K562 (cell line): ENCODE data around the gene SERP1. TPM values are rescaled to one million over a fixed set of nuclear protein-coding genes. Genes with fewer than 3 reads are reported as not detected.

Experiments
- polyA plus RNA-seq, 8 experiments: library from polyadenylated mRNA; depleted of rRNA in 4 of 8; stranded (reverse) in 5 of 8; unstranded in 3 of 8; fragments of >200 nt; fragmentation: Nextera tagmentation in 2 of 8; fragmentation: Illumina TruSeq in 1 of 8; extraction: Ambion mirVana in 2 of 8; extraction: Trizol in 1 of 8; gene quantifications; 2 replicates each; pipeline versions ENCODE4 v1.2.1 to v1.2.3, GENCODE V29; 2011 to 2014; ENCODE audit warnings: inconsistent platforms in 1 of 8, missing spikeins in 1 of 8
- total RNA-seq, 7 experiments: library from RNA; depleted of rRNA in 6 of 7; stranded (reverse); fragments of >200 nt in 6 of 7; fragmentation: Illumina TruSeq in 2 of 7; extraction: Trizol in 2 of 7; gene quantifications; 2 replicates each; pipeline versions ENCODE4 v1.2.1 to v1.2.3, GENCODE V29; 2011 to 2021; ENCODE audit warnings: low replicate concordance in 1 of 7
- TF ChIP-seq, protein P1 (sequence below), 2 experiments: fragments of 450-650 bp; formaldehyde crosslinking in 1 of 2; IDR thresholded peaks; 2 replicates each; pipeline versions ENCODE4 v1.4.0 to v1.6.1; 2014 to 2020; ENCODE audit warnings: mild to moderate bottlenecking in 2 of 2, borderline replicate concordance in 1 of 2, low read depth in 1 of 2

Gene SERP1
- total and polyA plus RNA-seq, 9 of the 15 experiments (the other 6 are each of a cell fraction or from before 2014, with no cell fraction given) = 38.6 to 443 (median 121) TPM

DNA sequence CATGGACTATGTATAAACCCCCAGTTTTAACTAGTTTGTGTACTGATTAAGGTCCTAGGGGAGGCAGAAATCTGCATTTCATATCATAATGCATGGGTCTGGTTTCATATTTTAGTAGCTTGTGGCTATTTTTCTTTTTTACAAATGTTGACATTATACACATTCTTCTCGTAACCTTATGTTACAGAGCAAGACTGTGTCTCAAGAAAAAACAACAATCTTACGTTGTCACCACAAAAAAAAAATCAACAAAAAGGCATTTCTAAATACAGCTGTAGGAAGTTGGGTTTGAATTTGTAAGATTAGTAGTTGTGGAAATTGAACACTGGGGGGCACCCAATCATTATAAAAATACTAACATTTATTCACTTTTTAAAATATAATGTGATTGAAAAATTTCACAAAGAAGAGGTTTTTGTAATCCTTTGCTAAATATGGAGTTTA is 17.9 kb downstream of the SERP1 start (continued):
- TF ChIP-seq, protein P1, sequence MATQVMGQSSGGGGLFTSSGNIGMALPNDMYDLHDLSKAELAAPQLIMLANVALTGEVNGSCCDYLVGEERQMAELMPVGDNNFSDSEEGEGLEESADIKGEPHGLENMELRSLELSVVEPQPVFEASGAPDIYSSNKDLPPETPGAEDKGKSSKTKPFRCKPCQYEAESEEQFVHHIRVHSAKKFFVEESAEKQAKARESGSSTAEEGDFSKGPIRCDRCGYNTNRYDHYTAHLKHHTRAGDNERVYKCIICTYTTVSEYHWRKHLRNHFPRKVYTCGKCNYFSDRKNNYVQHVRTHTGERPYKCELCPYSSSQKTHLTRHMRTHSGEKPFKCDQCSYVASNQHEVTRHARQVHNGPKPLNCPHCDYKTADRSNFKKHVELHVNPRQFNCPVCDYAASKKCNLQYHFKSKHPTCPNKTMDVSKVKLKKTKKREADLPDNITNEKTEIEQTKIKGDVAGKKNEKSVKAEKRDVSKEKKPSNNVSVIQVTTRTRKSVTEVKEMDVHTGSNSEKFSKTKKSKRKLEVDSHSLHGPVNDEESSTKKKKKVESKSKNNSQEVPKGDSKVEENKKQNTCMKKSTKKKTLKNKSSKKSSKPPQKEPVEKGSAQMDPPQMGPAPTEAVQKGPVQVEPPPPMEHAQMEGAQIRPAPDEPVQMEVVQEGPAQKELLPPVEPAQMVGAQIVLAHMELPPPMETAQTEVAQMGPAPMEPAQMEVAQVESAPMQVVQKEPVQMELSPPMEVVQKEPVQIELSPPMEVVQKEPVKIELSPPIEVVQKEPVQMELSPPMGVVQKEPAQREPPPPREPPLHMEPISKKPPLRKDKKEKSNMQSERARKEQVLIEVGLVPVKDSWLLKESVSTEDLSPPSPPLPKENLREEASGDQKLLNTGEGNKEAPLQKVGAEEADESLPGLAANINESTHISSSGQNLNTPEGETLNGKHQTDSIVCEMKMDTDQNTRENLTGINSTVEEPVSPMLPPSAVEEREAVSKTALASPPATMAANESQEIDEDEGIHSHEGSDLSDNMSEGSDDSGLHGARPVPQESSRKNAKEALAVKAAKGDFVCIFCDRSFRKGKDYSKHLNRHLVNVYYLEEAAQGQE (IDR thresholded peaks at IDR 0.05; ENCODE audit: borderline replicate concordance) = peak; percentile 28; the same call in 1 of the 2 replicates
- TF ChIP-seq, protein P1 (CRISPR knock-in tag; IDR thresholded peaks at IDR 0.05; ENCODE audit: low read depth) = no peak
